Activated CD8-positive, alpha-beta memory T cell treated with anti-CD3 and anti-CD28 coated beads, Interleukin-2, amount 50 U/mL, for 48 hours (primary cell): ENCODE measurements around the gene LRRC75A.
"Not testable (repeated sequence)": the region's sequence is repeated elsewhere in the genome, so short reads cannot be mapped to it uniquely, and the experiment has no call there.

Experiments used
- DNase-seq: peaks from one replicate; pipeline ENCODE4 v3.0.0-alpha.2; 2020

Gene LRRC75A

DNA sequence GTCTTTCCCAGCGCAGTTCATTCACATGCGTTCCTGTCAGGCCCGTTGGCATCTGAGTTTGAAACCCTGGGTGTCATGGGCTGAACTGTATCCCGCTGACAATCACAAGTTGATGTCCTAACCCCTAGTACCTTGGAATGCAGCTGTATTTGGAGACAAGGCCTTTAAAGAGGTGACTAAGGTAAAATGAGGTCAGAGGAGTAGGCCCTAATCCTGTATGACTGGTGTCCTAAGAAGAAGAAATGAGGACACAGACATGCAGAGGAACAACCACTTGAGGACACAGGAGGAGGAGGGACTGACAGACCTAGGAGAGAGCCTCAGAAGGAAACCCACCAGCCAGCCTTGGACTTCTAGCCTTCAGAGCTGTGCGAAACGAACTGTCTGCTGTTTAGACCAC, 43.5 kb downstream of the LRRC75A start:
- DNase-seq = no peak

GRCh38 chr17:16447676-16448075, 44.3 kb downstream of the LRRC75A start:
- DNase-seq = no peak

DNA sequence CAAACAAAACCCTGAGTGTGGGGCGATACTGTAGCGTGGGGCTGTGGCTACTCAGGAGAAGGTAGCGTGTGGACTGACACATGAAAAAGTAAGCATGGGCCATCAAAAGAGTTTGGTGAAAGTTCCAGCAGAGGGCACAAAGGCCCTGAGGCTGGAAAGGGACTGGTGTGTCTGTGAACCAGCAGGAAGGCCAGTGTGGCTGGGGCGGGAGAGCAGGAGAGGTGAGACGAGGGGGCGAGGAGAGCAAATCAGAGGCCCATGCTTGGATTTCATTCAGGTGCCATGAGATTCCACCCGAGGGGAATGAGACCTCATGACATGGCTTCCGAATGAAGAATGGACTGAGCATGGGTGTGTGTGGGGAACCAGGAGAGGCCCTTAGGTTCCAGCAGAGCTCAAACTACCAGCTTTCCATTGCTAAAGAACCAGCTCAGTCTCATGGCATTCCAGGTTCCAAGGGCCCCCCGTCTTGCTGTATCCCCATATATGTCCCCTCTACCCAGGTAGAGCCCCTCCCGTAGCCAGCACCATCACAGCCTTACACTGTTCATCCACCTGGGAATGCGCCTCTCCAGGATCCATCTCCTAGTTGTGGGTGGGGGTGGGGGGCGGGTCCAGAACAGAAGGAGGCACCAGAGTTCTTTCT, 45.5 kb downstream of the LRRC75A start:
- DNase-seq = no peak

DNA sequence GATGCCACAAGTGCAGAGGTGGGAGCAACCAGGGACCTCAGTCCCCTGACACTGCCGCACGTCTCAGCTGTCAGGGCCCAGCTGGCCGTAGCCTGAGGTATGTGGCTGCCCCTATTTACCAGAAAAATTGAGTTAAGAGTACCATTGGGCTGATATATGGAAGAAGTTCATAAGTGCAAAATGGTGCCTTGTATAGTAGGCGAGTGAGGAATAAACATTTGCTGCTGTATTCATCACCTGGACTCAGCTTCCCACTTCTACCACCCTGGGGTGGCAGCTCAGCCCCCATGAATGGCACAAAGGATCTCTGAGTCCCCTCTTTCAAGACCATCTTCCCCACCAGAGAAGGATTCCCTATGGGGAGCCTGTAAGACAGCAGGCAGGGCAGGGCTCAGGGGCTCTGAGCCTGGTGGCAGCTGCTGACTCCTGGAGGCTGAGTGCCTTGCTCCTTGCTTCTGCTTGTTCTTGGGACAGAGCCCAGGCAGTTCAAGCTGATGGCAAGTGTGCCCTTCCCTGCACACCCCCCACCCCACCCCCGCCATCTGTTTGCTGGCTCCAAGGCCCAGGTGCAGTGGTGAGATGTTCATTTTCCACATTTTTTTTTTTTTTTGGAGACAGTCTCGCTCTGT, 47.6 kb downstream of the LRRC75A start:
- DNase-seq = peak; percentile 82

GRCh38 chr17:16443511-16444257, 48.3 kb downstream of the LRRC75A start:
- DNase-seq = peak; percentile 88

GRCh38 chr17:16442594-16443510, 49.1 kb downstream of the LRRC75A start:
- peak; percentile 76 for DNase-seq

GRCh38 chr17:16442141-16442540, 49.9 kb downstream of the LRRC75A start:
- no peak for DNase-seq

- DNase-seq = no peak
These were observed 50.9 kb downstream of the LRRC75A start for GRCh38 chr17:16440901-16441629.

DNA sequence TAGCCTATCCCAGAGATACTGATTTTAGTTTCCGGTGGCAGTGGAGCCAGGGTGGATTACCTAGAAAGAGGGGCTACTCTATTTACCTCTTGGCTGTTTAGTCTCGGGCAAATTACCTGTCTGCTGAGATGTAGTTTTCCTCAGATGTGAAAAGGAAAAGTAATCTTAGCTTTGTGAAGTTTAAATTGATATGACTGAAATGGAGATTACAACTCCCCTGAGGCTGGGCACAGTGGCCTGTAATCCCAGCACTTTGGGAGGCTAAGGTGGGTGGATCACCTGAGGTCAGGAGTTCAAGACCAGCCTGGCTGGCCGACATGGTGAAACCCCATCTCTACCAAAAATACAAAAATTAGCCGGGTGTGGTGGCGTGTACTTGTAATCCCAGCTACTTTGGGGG, 51.6 kb downstream of the LRRC75A start:
- not testable (repeated sequence) for DNase-seq

DNA sequence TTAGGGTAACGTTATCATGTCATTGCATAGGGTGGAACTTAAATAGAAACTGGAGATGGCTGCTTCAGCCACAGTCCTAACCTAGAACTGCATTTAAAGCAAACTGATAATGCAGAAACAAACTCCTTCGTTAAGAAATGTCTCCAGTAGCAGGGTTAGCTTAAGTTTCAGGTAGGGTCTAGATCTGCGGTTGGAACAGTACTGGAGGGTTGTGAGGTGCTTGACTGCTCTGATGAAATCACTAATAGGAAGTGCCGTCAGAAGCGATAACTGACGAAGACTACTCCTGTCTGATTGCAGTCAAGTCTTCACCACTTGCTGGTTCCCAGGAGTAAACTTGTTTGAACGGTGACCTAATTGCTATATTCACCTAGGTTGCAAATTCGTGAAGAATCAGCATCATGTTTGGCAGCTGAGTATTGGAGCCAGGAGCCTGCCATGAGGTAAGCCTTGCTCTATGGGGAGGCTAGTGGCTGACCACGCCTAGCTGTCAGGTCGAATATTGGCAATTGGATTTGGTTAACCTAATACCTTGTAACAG, 52.1 kb downstream of the LRRC75A start:
- DNase-seq = peak; percentile 68

- peak; percentile 80 for DNase-seq
These were observed 52.6 kb downstream of the LRRC75A start for GRCh38 chr17:16439303-16439791.

DNA sequence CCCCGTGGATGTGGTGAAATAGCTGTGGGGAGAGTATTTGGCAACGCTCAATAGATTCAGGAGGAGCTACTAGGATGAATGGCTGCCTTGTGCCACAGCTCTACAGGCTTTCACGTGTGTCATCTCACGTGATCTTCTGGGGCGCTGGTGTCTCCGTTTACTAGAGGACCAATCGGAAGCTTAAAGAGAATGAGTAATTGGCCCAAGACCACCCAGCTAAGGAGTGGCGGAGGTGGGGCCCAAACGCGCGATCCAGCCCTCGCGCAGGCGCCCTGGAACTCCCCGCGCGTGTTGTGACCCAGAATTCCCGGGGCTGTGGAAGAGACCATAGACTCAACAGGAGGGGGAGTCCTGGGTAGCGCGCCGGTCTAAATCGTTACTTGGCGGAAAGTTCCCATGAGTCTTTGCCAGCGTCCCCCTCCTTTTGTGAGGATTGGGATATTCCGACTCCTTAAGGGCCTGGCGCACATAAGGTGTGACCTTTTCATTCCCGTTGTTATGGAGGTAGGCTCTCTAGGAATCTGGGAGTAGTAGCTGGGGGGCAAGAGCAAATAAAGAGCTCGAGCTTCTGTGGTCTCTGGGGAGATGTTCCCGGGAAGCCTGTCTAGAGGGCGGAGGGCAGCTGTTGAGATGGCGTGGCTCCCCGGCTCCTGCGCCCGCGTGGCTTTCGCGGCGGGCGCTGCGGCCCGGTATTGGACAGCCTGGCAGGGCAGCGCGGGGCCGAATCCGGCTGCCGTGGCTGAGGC, 53.3 kb downstream of the LRRC75A start:
- DNase-seq = peak; percentile 95

- no peak for DNase-seq
These were observed 53.8 kb downstream of the LRRC75A start for GRCh38 chr17:16438173-16438556.

- DNase-seq = no peak
These were observed 54.9 kb downstream of the LRRC75A start for GRCh38 chr17:16437083-16437482.

DNA sequence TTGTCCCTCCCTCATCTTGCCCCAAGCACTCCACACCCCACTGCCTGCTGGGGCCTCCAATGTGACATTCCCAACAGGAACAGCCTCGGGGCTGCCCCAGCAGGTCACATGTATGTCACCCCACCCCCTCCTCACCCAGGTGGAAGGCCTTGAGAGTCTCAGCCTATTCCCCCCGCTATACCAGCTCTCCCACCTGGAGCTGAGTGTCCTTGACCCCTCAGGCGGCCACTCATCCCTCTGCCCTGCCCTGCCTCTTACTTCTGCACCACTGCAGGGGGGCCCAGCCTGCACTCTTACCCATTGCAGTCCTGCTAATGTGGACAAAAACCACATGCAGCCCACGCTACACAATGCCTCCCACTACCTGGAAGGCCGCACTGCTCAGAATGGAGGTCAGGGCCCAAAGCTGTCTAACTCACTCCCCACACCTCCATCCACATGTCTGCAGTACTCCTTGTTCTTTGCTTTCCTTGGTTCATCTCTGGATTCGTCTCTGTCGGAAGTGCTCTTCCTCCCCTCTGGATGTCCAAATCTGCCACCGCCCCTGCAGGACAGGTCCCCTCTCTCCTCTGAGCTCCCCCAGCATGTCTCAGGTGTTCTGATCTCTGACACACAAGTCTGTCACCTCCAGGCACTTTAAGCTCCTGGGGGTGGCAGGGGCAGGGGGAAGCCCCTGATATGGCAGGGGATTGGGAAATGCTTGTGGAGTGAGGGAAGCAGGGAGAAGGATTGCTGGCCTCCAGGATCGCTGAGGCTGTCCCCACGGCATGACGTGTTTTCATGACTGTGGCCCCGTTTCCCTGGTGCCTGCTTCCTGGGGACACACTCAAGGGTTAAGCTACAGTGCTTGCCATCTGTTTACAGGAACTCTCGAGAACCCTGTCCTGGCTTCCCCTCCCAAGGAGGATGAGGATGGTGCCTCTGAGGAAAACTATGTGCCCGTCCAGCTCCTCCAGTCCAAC, 55.8 kb downstream of the LRRC75A start:
- no peak for DNase-seq

DNA sequence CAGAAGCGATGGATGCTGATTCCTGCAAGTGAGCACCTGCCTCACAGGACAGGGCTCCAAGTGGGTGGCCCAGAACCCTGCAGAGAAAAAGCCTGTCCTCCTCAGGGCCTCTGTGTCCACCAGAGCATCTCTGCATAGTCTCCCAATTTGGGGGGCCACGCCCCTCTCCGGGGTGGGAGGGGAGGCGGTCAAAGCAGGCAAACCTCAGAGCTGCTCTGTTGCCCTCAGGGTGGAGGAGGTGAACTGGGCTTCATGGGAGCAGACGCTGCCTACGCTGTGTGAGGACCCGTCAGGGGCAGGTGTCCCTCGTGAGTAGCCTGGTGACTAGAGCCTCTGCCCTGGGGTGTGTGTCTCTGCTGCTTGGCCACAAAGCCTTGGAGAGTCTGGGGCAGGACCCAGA, 57.3 kb downstream of the LRRC75A start:
- DNase-seq = no peak

DNA sequence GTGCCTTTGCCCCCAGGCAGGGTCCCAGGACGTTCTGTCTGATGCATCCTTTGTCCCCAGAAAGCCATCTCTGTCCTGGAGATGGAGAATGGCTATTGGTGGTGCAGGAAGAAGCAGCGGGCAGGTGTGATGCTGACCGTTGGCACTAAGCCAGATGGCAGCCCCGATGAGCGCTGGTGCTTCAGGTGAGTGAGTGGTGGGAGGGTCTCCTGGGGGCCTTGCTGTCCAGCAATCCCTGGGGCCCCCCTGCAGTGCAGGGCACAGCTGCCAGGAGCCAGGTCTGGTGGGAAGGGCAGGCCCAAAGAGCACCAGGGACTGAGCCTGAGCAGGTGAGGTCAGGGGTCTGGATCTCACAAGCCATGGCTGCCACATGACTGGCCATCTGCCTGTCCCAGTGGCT, 58.5 kb downstream of the LRRC75A start:
- no peak for DNase-seq

DNA sequence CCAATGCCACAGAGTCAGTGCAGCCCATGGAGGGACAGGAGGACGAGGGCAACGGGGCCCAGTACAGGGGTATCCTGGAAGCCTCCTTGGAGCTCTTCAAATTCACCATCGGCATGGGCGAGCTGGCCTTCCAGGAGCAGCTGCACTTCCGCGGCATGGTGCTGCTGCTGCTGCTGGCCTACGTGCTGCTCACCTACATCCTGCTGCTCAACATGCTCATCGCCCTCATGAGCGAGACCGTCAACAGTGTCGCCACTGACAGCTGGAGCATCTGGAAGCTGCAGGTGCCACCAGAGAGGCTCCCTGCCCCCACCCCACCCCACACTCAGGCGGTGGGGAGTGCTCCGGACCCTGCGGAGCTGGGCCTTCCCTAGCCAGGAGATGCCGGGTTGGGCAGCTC, 60.0 kb downstream of the LRRC75A start:
- DNase-seq = no peak

DNA sequence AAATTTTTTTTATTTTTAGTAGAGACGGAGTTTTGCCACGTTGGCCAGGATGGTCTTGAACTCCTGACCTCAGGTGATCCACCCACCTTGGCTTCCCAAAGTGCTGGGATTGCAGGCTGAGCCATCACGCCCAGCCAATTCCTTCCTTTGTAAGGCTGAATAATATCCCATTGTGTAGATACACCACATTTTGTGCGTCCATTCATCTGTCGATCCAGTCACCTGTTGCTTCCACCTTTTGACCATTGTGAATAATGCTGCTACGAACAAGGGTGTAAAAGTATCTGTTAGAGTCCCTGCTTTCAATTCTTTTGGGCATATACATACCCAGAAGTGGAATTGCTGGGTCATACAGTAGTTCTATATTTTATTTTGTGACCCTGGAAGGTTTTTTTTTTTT, 61.3 kb downstream of the LRRC75A start:
- DNase-seq = no peak

- no peak for DNase-seq
These were observed 62.9 kb downstream of the LRRC75A start for GRCh38 chr17:16429083-16429482.
